HepG2 (cell line): Measurements from ENCODE around the gene KAT7. TPM values are rescaled to one million over a fixed set of nuclear protein-coding genes. Genes with fewer than 3 reads are reported as not detected.

Experiments used
- CERS6 ChIP-seq: sonication (generic); formaldehyde crosslinking; IDR thresholded peaks from 2 replicates; pipeline ENCODE4 v1.5.0; 2020; ENCODE audit warnings: missing genetic modification reagents
- CSRNP1 ChIP-seq: sonication (generic); formaldehyde crosslinking; IDR thresholded peaks from 2 replicates; pipeline ENCODE4 v1.8.1; 2023; ENCODE audit warnings: mild to moderate bottlenecking, missing genetic modification reagents
- HMG20B ChIP-seq: conservative IDR thresholded peaks from 2 replicates; pipeline ENCODE4 v1.6.1; 2016; ENCODE audit warnings: missing genetic modification reagents, missing compliant biosample characterization
- NCOR1 ChIP-seq: fragments of 200-600 bp; sonication (generic); IDR thresholded peaks from 2 replicates; pipeline ENCODE4 v1.7.0; 2017; ENCODE audit warnings: antibody characterized with exemption, low read length, borderline replicate concordance
- REPIN1 ChIP-seq: sonication (generic); formaldehyde crosslinking; IDR thresholded peaks from 2 replicates; pipeline ENCODE4 v1.8.0; 2022; ENCODE audit warnings: missing genetic modification reagents, low read depth, mild to moderate bottlenecking, borderline replicate concordance
- RNF219 ChIP-seq: sonication (generic); formaldehyde crosslinking; IDR thresholded peaks from 2 replicates; pipeline ENCODE4 v1.5.0; 2020; ENCODE audit warnings: mild to moderate bottlenecking, missing genetic modification reagents
- SIX4 ChIP-seq: sonication (generic); formaldehyde crosslinking; IDR thresholded peaks from 2 replicates; pipeline ENCODE4 v1.4.0; 2020; ENCODE audit warnings: missing genetic modification reagents
- THAP11 ChIP-seq: IDR thresholded peaks from 2 replicates; pipeline ENCODE4 v1.6.1; 2016; ENCODE audit warnings: missing biosample characterization, missing genetic modification reagents
- TSC22D2 ChIP-seq: sonication (generic); formaldehyde crosslinking; IDR thresholded peaks from 2 replicates; pipeline ENCODE4 v1.5.1; 2020; ENCODE audit warnings: missing genetic modification reagents, mild to moderate bottlenecking, borderline replicate concordance
- UBTF ChIP-seq: sonication (generic); formaldehyde crosslinking; IDR thresholded peaks from 2 replicates; pipeline ENCODE4 v1.4.0; 2020; ENCODE audit warnings: mild to moderate bottlenecking, missing genetic modification reagents
- ZBTB3 ChIP-seq: sonication (generic); formaldehyde crosslinking; IDR thresholded peaks from 2 replicates; pipeline ENCODE4 v1.4.0; 2020; ENCODE audit warnings: low read depth, mild to moderate bottlenecking, moderate library complexity, missing genetic modification reagents, borderline replicate concordance
- ZFP82 ChIP-seq: sonication (generic); formaldehyde crosslinking; IDR thresholded peaks from 2 replicates; pipeline ENCODE4 v1.5.1; 2020; ENCODE audit warnings: mild to moderate bottlenecking, missing genetic modification reagents, borderline replicate concordance
- ZHX1 ChIP-seq: sonication (generic); formaldehyde crosslinking; IDR thresholded peaks from 2 replicates; pipeline ENCODE4 v1.8.1; 2022; ENCODE audit warnings: low read depth, mild to moderate bottlenecking, missing genetic modification reagents
- ZNF33B ChIP-seq: sonication (generic); formaldehyde crosslinking; IDR thresholded peaks from 2 replicates; pipeline ENCODE4 v1.5.1; 2020; ENCODE audit warnings: mild to moderate bottlenecking, missing genetic modification reagents
- ZNF350 ChIP-seq: sonication (generic); formaldehyde crosslinking; IDR thresholded peaks from 2 replicates; pipeline ENCODE4 v1.4.0; 2020; ENCODE audit warnings: mild to moderate bottlenecking, low read depth, missing genetic modification reagents, borderline replicate concordance
- ZNF629 ChIP-seq: sonication (generic); formaldehyde crosslinking; conservative IDR thresholded peaks from 2 replicates; pipeline ENCODE4 v1.5.0; 2020; ENCODE audit warnings: missing genetic modification reagents
- ZSCAN25 ChIP-seq: sonication (generic); formaldehyde crosslinking; IDR thresholded peaks from 2 replicates; pipeline ENCODE4 v1.8.0; 2022; ENCODE audit warnings: mild to moderate bottlenecking, missing genetic modification reagents
- polyA plus RNA-seq, 8 experiments: library from polyadenylated mRNA; depleted of rRNA in 3 of 8; stranded (reverse) in 7 of 8; unstranded in 1 of 8; fragments of >200 nt; fragmentation: Illumina TruSeq in 4 of 8; extraction: Trizol in 4 of 8; gene quantifications; 2 replicates each; pipeline versions ENCODE4 v1.2.1 to v1.2.3, GENCODE V29; 2011 to 2016; ENCODE audit warnings: low read depth in 4 of 8, missing spikeins in 1 of 8, mixed read lengths in 1 of 8; ENCODE audit not compliant: insufficient read depth in 1 of 8
- total RNA-seq, 5 experiments: library from RNA; depleted of rRNA; stranded (reverse); fragments of >200 nt; fragmentation: Illumina TruSeq; extraction: Trizol; gene quantifications; 2 replicates each; pipeline ENCODE4 v1.2.3, GENCODE V29; 2016; ENCODE audit warnings: low read depth in 1 of 5

The KAT7 gene
- total and polyA plus RNA-seq, 2 of the 13 experiments (the other 11 are each of a cell fraction or from before 2014, with no cell fraction given): 21.2 to 39.2 TPM

GRCh38 chr17:49851387-49852291, 63.2 kb downstream of the KAT7 start (continued):
- TF ChIP-seq TSC22D2 (CRISPR knock-in tag): no peak
- TF ChIP-seq ZBTB3 (CRISPR knock-in tag): no peak
- no peak for TF ChIP-seq ZNF33B
- TF ChIP-seq HMG20B: no peak
- peak; percentile 51 for TF ChIP-seq UBTF (CRISPR knock-in tag)
- no peak for TF ChIP-seq CSRNP1
- peak; percentile 40; the same call in 1 of the 2 replicates for TF ChIP-seq ZNF350 (CRISPR knock-in tag)
- no peak for TF ChIP-seq THAP11 (CRISPR knock-in tag)
- TF ChIP-seq ZHX1: no peak
- no peak for TF ChIP-seq ZFP82 (CRISPR knock-in tag)
- TF ChIP-seq ZSCAN25: no peak
- TF ChIP-seq NCOR1: no peak
- TF ChIP-seq REPIN1 (CRISPR knock-in tag): no peak; the same call in 1 of the 2 replicates
- TF ChIP-seq SIX4 (CRISPR knock-in tag): no peak
- TF ChIP-seq RNF219 (CRISPR knock-in tag): no peak
- peak; percentile 92 for TF ChIP-seq ZNF629 (CRISPR knock-in tag)
- TF ChIP-seq CERS6 (CRISPR knock-in tag): no peak
